ENCODE measurements around the gene SIGLEC12.
"Not testable (repeated sequence)": the region's sequence is repeated elsewhere in the genome, so short reads cannot be mapped to it uniquely, and the experiment has no call there.

- TF ChIP-seq CTCF (IDR thresholded peaks at IDR 0.05); EZH2 (IDR thresholded peaks at IDR 0.05; ENCODE audit: borderline replicate concordance, insufficient read depth, low read depth, low read length, poor library complexity, severe bottlenecking): not testable (repeated sequence)
These were observed 669 bp downstream of the SIGLEC12 start for GRCh38 chr19:51500931-51501330.
